GM18507 (cell line): ENCODE results near the gene OBSCN.
A peak's percentile ranks its signal among the peaks of the same experiment; 100 is the strongest.
"Not testable (repeated sequence)": the region's sequence is repeated elsewhere in the genome, so short reads cannot be mapped to it uniquely, and the experiment has no call there.

ENCODE experiments used
- DNase-seq: peaks from one replicate; pipeline ENCODE4 v3.0.0; 2011; ENCODE audit warnings: low read depth; ENCODE audit not compliant: insufficient read length; ENCODE audit errors: extremely low spot score
- FAIRE-seq: peaks from 2 replicates; lab custom pipeline; 2011; peaks lifted over from hg19 to GRCh38; lab: Jason Lieb, UNC

The OBSCN gene

DNA sequence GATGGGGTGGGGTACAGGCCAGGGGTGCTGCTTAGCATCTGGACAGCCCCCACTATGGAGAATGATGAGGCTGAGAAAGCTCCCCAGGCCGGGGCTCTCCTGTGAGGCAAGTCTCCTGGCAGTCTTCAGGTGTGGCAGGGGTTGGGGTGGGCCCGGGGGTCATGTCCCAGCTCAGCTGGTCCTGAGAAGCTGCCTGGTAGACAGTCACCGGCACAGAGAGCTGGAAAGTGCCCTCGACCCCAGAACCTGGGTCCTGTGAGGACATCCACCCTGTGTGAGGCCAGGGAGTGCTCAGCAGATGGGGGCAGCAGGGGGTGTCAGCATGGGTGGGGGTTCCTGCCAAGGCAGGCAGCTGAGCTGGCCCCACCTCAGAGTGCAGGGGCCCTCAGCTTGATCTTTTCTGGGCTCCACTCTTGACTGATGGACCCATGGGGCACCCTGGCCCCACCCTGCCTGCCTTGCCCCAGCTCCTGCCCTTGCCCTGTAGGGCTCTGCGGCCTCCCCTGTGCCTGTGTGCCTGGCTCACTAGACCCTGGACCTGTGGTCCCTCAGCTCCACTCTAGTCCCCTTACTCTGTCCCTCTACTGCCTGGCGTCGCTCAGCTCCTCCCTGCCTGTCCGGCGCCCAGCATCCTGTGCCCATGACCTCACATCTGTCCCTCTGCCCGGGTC, 36.5 kb upstream of the OBSCN start:
- no peak for DNase-seq
- FAIRE-seq: no peak

- DNase-seq (no peak), FAIRE-seq (no peak)
Observed at GRCh38 chr1:228172591-228173527, 35.0 kb upstream of the OBSCN start.

DNA sequence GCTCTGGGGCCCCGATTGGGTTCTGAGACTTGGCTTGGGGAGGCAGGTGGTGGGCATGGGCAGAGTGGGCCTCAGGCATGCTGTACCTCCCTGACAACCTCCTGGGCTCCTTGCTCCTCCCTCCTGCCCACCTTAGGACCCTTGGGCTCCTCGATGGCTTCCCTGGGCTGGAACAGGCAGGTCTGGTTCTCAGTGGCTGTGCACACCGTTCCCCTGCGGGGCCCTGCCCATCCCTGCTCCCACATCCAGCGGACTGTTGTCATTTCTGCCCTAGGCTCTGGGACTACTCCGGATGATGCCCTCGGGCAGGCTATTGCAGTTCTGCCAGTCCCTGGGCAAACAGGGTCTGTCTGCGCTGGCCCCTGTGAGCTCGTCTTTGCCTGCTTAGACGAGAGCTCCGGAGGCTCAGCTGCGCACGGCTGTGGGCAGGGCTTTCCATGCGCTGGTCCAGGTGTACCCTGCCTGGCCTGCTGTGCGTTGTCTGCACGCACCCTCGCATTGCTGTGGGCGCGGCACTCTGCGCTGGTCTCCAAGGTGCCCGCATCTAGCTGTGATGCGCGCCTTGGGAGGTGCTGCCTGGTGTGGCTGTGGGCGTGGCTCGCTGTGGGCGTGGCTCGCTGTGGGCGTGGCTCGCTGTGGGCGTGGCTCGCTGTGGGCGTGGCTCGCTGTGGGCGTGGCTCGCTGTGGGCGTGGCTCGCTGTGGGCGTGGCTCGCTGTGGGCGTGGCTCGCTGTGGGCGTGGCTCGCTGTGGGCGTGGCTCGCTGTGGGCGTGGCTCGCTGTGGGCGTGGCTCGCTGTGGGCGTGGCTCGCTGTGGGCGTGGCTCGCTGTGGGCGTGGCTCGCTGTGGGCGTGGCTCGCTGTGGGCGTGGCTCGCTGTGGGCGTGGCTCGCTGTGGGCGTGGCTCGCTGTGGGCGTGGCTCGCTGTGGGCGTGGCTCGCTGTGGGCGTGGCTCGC, 34.0 kb upstream of the OBSCN start:
- not testable (repeated sequence) for FAIRE-seq, DNase-seq

GRCh38 chr1:228174482-228175315, 33.1 kb upstream of the OBSCN start:
- FAIRE-seq: no peak
- peak; percentile 48 for DNase-seq

DNA sequence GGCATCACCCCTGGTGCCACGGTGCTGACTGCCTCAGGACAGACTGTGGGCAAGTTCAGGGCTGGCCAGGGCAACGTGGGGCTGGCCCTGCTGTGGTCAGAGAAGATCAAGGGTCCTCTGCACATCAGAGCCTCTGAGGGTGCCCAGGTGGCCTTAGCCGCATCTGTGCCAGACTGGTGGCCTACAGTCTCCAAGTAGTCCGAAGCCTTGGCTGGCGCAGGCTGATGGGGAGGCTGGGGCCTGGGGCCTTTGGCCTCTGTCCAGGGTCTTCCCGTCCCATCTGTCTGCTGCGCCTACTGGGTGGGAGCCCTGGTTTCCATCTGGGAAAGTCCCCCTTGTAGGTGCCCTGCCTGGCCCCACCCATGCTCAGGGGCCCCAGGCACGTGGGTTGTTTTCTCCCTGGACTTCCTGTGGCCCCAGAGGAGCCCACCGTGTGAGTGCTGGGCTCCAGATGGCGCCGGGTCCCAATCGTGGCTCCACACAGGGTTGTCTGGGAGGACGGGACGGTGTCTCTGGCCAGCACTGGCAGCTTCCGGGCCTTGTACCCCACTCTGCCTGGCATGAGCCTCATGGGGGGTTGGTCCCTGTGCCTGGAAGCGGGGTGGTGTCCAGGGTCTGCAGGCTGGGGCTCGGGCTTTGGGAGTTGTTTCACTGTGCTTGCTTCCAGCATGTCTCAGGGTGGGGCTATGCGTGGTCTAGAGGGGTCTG, 32.4 kb upstream of the OBSCN start:
- FAIRE-seq (no peak), DNase-seq (no peak)

DNA sequence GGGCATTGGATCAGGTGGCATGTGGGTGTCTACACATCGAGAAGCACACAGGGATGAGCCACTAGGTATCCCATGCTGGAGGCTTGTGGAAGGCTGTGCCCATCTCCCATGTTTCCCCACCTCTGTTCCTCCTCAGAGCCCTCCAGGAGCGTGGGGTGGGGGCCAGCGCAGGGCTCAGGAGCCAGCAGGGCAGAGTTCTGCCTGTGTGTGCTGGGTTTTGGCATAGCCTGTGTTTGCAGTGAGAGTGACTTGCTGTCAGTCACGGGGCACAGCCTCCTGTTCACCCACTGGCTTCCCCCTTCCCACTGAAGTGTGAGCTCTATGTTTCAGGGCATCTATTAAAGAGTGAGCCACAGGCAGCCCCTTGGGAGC, 31.8 kb upstream of the OBSCN start:
- no peak for DNase-seq
- no peak for FAIRE-seq

DNA sequence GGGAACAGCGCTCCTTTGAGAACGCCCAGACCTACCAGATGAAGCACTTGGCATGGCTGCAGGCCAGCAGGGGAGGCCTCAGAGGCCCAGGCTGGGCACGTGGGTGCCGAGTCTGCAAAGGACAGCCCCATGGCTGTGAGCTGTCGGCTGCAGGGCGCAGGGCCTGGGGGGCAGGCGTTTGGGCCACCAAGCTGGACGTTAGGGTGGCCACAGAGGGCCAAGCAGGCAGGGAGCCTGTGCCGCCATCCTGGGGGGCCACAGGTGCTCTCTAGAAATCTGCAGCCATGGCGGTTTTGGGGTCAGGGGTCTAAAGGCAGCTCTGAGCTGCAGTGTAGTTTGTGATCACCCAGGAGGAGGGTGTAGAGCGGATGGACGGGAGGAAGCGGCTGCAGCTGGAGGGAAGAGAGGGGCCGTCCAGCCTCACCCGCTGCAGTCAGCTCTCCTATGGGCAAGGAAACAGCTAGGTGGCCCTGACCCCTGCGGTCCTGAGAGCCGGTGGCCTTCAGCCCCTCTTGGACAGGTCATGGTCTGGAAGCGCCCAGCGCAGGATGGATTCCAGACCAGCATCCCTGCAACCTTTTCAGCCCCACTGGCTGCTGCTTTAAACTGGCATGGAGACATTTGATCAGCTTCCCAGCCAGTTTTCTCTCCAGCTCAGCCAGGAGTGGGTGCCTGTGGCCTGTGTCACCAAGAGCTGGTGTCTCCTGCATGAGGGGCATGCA, 31.2 kb upstream of the OBSCN start:
- no peak for DNase-seq
- FAIRE-seq: no peak

DNA sequence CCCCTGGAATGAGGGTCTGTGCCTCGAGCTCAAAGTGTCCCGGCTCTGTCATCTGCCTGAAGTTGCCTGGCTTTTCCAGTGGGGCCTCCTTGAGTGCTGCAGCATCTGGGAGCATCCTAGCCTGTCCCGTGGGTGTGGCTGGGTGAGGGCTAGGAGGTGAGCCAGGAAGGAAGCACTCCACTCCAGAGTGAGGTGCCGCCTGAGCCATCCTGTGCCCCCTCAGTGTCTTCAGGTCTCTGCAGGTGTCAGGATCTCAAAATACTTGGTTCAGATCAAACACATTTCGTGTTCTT, 30.7 kb upstream of the OBSCN start:
- FAIRE-seq (no peak), DNase-seq (no peak)

DNA sequence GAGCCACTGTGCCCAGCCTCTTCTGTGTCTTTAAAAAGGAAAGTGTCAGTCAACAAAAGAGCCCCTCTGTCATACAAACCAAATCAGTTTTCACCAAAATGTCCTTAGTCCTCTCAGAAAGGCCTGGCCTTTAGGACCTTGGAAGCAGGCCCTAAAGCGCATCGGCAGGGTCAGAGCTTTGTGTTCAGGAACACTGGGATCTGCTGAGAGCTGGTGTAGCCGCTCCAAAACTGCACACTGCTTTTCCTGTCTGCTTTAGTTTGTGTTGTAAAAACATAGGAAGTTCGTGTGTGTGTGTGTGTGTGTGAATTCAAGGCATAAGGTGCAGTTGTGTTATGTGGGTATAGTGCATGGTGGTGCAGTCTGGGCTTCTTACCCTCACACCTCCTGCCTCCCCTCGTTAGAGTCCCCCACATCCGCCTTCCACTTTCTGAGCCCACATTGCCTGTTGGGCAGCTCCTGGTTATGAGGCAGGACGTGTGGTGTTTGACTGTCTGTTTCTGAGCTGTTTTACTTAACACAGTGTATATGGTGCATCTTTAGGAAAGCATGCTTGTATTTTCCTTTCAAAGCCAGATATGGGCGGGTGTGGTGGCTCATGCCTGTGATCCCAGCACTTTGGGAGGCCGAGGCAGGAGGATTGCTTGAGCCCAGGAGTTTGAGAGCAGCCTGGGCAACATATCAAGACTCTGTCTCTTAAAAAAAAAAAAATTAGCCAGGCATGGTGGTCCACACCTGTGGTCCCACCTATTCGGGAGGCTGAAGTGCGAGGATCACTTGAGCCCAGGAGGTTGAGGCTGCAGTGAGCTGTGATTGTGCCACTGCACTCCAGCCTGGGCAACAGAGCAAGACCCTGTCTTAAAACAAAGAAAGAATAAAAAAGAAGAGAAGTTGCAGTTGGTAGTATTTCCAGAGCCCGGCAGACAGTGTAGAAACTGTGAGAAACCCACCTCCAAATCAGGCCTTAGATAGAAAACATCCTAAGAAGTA, 29.8 kb upstream of the OBSCN start:
- DNase-seq (no peak), FAIRE-seq (no peak)

GRCh38 chr1:228178737-228179684, 28.8 kb upstream of the OBSCN start:
- FAIRE-seq (no peak), DNase-seq (no peak)

DNA sequence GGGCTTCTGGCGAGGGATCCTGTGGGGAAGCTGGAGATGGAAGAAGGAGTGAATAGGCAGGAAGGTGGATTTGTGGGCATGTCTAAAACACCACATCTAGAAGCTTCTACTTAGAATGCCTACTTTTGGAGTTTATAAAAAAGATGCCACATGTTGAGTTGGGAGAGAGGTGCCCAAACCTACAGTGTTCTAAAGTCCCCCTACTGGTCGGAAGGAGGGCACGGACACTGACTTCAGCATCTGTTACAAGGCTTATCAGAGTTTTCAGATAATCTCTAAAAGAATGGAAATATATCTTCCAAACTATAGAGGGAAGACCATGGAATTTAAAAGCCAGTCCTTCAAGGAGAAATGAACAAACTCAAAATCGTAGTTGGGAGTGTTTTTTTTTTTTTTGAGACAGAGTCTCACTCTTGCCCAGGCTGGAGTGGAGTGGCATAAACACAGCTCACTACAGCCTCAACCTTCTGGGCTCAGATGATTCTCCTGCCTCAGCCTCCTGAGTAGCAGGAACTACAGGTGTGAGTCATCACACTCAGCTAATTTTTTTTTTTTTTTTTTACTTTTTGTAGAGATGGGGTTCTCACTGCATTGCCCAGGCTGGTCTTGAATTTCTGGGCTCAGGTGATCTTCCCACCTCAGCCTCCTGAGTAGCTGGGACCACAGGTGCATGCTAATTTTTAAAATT, 27.4 kb upstream of the OBSCN start:
- no peak for DNase-seq
- FAIRE-seq: no peak

- DNase-seq (no peak), FAIRE-seq (no peak)
Observed at GRCh38 chr1:228180959-228181644, 26.7 kb upstream of the OBSCN start.

DNA sequence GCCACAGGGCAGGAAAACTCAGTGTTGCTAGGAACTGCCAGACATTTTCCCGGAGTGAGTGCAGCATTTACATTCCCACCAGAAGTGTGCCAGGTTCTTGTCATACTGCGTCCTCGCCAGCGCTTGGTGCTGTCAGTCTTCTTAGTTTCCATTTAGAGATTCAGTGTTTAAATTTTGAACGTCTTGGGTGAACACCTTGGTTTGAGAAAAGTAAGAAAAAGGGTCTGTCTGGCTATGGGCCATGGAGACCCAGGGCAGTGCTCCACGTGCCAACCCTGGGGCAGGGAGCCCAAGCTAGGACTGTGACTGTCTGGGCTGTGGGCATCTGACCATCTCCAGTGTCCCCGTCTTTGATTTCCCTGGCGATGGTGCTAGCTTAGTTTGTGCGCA, 26.2 kb upstream of the OBSCN start:
- FAIRE-seq (no peak), DNase-seq (no peak)

GRCh38 chr1:228182296-228183030, 25.4 kb upstream of the OBSCN start:
- DNase-seq: no peak
- no peak for FAIRE-seq
